Nephron (organoid): ENCODE measurements around the gene DCDC2B.

Experiments
- H3K27ac Mint-ChIP-seq, 3 experiments: 2 replicates each; pipeline ENCODE4 v1.8.0; 2020; ENCODE audit warnings: mixed read lengths in 3 of 3, mild to moderate bottlenecking in 2 of 3, moderate library complexity in 1 of 3
- H3K27me3 Mint-ChIP-seq: 2 replicates; pipeline ENCODE4 v1.8.0; 2021; ENCODE audit warnings: low read depth, mild to moderate bottlenecking, moderate library complexity, mixed read lengths
- H3K36me3 Mint-ChIP-seq: 2 replicates; pipeline ENCODE4 v1.8.0; 2020; ENCODE audit warnings: low read depth, mixed read lengths
- H3K4me1 Mint-ChIP-seq: 2 replicates; pipeline ENCODE4 v1.8.0; 2020; ENCODE audit warnings: mixed read lengths
- H3K4me3 Mint-ChIP-seq, 3 experiments: 2 replicates each; pipeline ENCODE4 v1.8.0; 2020; ENCODE audit warnings: mild to moderate bottlenecking in 3 of 3, mixed read lengths in 3 of 3, moderate library complexity in 2 of 3
- H3K9me3 Mint-ChIP-seq: 2 replicates; pipeline ENCODE4 v1.8.0; 2020; ENCODE audit warnings: mixed read lengths
- TF ChIP-seq, protein P1 (sequence below), 3 experiments: fragments of 200-600 bp; sonication (generic); IDR thresholded peaks; one replicate each; pipeline ENCODE4 v1.5.0; 2021; ENCODE audit warnings: antibody characterized with exemption in 3 of 3; ENCODE audit not compliant: unreplicated experiment in 3 of 3

DCDC2B gene

DNA sequence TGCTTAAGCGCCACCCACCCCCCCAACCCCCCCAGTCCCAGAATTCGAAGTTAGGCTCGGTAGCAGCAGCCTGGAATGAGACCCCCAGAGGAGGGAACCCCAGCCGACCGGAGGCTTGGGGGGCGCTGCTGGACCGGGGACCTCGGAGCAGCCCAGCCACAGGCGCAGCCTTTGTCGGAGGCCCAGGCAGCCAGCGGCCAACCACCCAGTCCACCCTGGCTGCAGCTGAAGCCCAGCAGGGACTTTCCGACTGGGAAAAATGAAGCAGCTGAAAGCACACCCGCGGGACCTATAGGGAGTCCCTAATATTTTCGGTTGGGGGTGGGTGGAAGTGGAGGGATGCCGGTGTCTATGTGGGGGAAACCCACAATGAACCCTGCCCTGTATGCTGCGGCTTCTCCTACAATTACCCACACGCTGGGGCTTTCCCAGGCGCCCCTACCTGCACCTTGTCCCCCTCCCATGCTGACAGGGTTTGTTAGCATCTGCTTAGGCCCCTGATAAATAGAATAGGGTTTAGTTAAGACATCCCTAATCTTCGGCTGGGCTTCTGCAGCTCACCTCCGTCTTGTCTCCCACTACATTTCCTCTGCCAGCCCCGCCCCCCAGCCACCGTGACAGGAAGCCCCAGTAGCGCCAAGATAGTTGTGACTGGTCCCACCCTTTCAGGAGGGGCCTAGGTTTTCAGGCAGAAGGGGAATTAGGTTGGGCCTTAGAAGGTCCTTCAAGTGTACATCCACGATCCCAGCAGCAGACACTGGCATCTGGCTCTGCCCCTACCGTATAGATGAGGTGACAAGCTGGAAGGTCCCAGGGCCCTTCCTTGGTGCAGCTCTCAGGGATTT lies 7.7 kb upstream of the DCDC2B start:
- peaks cover 45% of the 10 kb centered on the region for H3K4me1 Mint-ChIP-seq
- H3K27me3 Mint-ChIP-seq: no peaks in the 10 kb centered on the region
- peaks cover 9% of the 10 kb centered on the region for H3K36me3 Mint-ChIP-seq
- TF ChIP-seq, protein P1, sequence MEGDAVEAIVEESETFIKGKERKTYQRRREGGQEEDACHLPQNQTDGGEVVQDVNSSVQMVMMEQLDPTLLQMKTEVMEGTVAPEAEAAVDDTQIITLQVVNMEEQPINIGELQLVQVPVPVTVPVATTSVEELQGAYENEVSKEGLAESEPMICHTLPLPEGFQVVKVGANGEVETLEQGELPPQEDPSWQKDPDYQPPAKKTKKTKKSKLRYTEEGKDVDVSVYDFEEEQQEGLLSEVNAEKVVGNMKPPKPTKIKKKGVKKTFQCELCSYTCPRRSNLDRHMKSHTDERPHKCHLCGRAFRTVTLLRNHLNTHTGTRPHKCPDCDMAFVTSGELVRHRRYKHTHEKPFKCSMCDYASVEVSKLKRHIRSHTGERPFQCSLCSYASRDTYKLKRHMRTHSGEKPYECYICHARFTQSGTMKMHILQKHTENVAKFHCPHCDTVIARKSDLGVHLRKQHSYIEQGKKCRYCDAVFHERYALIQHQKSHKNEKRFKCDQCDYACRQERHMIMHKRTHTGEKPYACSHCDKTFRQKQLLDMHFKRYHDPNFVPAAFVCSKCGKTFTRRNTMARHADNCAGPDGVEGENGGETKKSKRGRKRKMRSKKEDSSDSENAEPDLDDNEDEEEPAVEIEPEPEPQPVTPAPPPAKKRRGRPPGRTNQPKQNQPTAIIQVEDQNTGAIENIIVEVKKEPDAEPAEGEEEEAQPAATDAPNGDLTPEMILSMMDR (IDR thresholded peaks at IDR 0.05; ENCODE audit: unreplicated experiment in 3 of 3): no peak
- H3K27ac Mint-ChIP-seq: peak overlapping the region; percentile 97 to 98 (median 98)
- peak overlapping the region; percentile 85 to 93 (median 86) for H3K4me3 Mint-ChIP-seq
- no peaks in the 10 kb centered on the region for H3K9me3 Mint-ChIP-seq

DNA sequence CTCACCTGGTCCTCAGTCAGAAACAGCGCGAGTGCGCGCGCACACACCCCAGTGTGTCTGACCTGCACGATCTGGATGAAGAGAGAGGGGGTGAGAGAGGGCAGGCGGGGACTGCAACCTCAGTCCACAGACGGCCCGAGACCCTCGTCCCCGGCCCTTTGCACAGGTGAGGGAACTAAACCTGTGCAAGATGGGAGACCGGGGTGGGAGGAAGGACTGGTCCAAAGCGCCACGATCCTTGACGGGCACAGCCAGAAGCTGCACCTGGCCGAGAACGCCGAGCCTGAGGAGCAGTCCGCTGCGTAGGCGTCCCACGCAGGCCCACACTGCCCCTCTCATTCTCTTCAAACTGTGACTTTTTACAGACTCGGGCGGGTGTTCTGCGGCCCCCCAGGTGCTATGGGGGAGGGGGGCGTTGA lies 3.9 kb upstream of the DCDC2B start:
- H3K36me3 Mint-ChIP-seq: no peaks in the 10 kb centered on the region
- no peaks in the 10 kb centered on the region for H3K27me3 Mint-ChIP-seq
- TF ChIP-seq, protein P1 (IDR thresholded peaks at IDR 0.05; ENCODE audit: unreplicated experiment in 3 of 3): no peak
- H3K27ac Mint-ChIP-seq: peak overlapping the region; percentile 44 to 82 (median 51)
- H3K4me3 Mint-ChIP-seq: peak overlapping the region; percentile 92 to 95 (median 94)
- peaks cover 31% of the 10 kb centered on the region for H3K4me1 Mint-ChIP-seq
- no peaks in the 10 kb centered on the region for H3K9me3 Mint-ChIP-seq

DNA sequence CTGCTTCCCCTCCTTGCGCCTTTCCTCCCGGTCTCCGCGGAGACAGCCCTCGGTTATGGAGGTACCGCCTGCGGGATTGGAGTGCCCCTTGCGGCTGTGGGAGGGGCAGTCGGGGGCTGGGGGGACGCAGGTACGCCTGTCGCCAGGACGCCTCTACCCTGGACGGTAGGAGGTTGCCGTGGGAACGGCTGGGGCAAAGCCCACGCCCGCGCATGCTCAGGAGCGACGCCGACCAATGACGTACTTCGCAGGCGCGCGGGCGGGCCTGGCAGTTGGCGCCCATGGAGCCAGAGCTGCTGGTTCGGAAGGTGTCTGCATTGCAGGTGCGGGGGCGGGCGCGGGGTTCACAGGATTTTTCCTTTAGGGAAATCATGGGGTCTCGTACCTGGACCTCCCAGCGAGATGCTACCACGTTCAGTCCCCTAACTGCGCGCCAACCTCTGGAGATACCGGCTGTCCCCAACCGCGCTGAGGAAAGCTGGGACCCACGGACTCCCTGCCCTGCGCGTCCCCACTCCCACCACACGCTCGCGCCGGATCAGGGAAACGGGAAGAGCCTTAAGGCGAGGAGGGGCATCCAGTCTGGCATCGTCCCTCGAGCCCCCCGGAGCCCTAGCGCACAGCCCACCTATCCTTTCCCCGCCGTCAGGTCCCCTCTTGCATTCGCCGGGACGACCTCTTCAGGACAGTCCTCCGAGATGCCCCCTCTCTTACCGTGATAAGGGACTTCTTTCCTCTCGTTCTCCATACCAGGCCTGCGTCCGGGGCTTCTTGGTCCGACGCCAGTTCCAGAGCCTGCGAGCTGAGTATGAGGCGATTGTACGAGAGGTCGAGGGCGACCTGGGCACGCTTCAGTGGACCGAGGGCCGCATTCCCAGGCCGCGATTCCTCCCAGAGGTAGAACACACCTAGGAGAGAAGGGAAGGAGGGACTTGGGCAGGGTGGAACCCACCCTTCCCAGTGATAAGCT lies 3.2 kb upstream of the DCDC2B start, which contains the start of gene IQCC:
TSS of gene IQCC (plus strand) at position 271 of the 970 bp plus-strand sequence. CDS start at position 282, 11 bp downstream.
- Mint-ChIP-seq H3K9me3 (no peaks in the 10 kb centered on the region), H3K4me3 (peak within 1 kb of the TSS; percentile 92 to 95 (median 94)), H3K27ac (peak within 1 kb of the TSS; percentile 51 to 82 (median 80)), H3K4me1 (peaks cover 26% of the 10 kb centered on the region), H3K27me3 (no peaks in the 10 kb centered on the region), H3K36me3 (no peaks in the 10 kb centered on the region)
- TF ChIP-seq, protein P1 (IDR thresholded peaks at IDR 0.05; ENCODE audit: unreplicated experiment in 3 of 3): no peak

DNA sequence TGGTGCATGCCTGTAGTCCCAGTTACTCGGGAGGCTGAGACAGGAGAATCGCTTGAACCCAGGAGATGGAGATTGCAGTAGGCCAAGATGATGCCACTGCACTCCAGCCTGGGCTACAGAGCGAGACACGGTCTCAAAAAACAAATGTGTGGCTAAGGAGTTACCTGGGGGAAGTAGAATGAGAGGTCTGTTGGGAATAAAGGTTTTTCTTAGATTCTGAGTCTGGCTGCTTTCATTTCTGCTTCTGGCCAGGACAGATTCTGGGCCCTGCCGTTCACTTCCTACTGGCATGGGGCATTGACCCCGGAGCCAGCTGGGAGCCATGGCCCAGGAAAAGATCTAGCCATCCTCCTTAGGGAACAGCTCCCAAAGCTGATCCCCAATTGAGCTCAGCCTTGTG lies 420 bp upstream of the DCDC2B start:
- TF ChIP-seq, protein P1 (IDR thresholded peaks at IDR 0.05; ENCODE audit: unreplicated experiment in 3 of 3): no peak
- Mint-ChIP-seq H3K4me3 (peak overlapping the region in 2 of 3 experiments; percentile 32 to 40), H3K9me3 (no peaks in the 10 kb centered on the region), H3K4me1 (peaks cover 11% of the 10 kb centered on the region), H3K27me3 (no peaks in the 10 kb centered on the region), H3K36me3 (no peaks in the 10 kb centered on the region), H3K27ac (peak overlapping the region in 1 of 3 experiments; percentile 48)

DNA sequence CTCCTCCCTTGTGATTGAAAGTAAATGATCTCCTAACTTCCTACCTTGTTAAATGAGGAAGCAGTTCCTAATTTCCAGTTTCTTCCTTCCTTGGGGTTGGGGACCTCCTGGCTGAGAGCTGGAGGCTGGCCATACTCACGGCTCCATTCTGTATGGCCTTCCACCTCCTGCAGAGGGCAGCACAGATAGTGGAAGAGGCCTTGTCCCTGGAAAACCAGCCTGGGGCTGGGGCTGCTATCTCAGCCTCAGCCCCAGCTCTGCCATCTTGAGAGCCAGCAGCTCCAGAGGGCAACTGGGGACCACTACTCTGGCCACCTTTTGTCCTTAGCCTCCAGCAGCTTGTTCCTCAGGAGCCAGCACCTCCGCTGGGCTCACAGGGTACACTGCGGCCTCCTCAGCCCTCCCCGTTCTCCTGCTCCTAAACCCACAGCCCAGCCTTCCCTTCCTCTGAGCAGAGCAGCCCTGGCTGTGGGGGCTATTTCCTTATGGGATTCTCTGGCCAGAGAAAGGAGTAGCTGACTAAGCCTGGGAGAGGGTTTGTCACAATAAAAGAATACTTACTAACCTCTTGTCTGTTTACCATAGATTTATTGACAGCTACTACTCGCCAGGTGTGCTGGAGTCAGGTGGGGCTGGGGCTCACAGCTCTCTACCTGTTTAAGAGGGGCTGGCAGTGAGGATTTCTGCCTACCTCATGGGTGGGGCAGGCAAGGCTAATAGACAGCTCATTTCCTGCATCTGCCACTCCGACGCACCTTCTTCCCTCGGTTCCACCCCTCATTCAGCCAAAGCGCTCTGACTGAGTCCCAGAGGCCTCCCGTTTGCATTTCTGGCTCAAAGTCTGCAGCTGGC lies 7.0 kb downstream of the DCDC2B start:
- Mint-ChIP-seq H3K27me3 (no peaks in the 10 kb centered on the region), H3K36me3 (peaks cover 26% of the 10 kb centered on the region), H3K4me1 (peaks cover 10% of the 10 kb centered on the region), H3K27ac (peak overlapping the region; percentile 45 to 68 (median 54)), H3K9me3 (no peaks in the 10 kb centered on the region), H3K4me3 (peak overlapping the region in 2 of 3 experiments; percentile 7 to 14)
- TF ChIP-seq, protein P1 (IDR thresholded peaks at IDR 0.05; ENCODE audit: unreplicated experiment in 3 of 3): peak; percentile 57 to 76 (median 71)
